Lower leg skin (tissue), 3 donors: Measurements from ENCODE around the gene TRABD2A.

Source experiments
- POLR2A ChIP-seq, 2 donors: fragments of 450-650 bp; IDR thresholded peaks; one replicate each; pipeline ENCODE4 v1.6.1; 2016 to 2017; ENCODE audit warnings: antibody characterized with exemption in 2 of 2, mild to moderate bottlenecking in 1 of 2, moderate library complexity in 1 of 2
- TF ChIP-seq, protein P1 (sequence below), 3 donors: fragments of 450-650 bp; IDR thresholded peaks; one replicate each; pipeline ENCODE4 v1.5.1; 2016; ENCODE audit warnings: antibody characterized with exemption in 3 of 3, mild to moderate bottlenecking in 3 of 3, moderate library complexity in 2 of 3

DNA sequence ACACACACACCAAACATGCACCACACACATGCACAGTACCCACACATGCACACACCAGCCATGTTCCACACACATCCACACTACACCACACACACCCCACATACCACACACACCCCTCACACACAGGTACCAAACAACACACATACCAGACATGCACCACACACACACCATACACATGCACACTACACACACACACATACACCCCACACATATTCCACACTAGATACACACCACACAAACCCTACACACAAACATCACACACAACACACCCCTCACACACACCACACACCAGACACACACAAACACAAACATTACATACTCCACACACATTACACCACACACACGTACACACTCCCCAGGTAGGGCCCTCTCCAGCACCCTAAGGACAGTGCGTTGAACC, 51.2 kb downstream of the TRABD2A start:
- TF ChIP-seq, protein P1, sequence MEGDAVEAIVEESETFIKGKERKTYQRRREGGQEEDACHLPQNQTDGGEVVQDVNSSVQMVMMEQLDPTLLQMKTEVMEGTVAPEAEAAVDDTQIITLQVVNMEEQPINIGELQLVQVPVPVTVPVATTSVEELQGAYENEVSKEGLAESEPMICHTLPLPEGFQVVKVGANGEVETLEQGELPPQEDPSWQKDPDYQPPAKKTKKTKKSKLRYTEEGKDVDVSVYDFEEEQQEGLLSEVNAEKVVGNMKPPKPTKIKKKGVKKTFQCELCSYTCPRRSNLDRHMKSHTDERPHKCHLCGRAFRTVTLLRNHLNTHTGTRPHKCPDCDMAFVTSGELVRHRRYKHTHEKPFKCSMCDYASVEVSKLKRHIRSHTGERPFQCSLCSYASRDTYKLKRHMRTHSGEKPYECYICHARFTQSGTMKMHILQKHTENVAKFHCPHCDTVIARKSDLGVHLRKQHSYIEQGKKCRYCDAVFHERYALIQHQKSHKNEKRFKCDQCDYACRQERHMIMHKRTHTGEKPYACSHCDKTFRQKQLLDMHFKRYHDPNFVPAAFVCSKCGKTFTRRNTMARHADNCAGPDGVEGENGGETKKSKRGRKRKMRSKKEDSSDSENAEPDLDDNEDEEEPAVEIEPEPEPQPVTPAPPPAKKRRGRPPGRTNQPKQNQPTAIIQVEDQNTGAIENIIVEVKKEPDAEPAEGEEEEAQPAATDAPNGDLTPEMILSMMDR (IDR thresholded peaks at IDR 0.05): peak in 1 of 3 donors; percentile 70
- TF ChIP-seq POLR2A (IDR thresholded peaks at IDR 0.05): no peak
